ACC112 (cell line): ENCODE results near the gene LYSMD1.
A peak's percentile ranks its signal among the peaks of the same experiment; 100 is the strongest.

ENCODE experiments used
- H2AFZ ChIP-seq: fragments of 200-600 bp; sonication (generic); one replicate; pipeline ENCODE4 v1.6.0; 2017; ENCODE audit warnings: antibody characterized with exemption, low read length; ENCODE audit not compliant: unreplicated experiment
- H3K27ac ChIP-seq: fragments of 200-600 bp; sonication (generic); 2 replicates; pipeline ENCODE4 v1.5.1; 2014; ENCODE audit warnings: low read depth, mild to moderate bottlenecking, antibody characterized with exemption, low read length, moderate library complexity
- H3K27me3 ChIP-seq: fragments of 200-600 bp; sonication (generic); 2 replicates; pipeline ENCODE4 v1.6.1; 2014; ENCODE audit warnings: mild to moderate bottlenecking, antibody characterized with exemption, low read length, moderate library complexity, mixed read lengths; ENCODE audit not compliant: insufficient read depth
- H3K36me3 ChIP-seq: fragments of 200-600 bp; sonication (generic); 2 replicates; pipeline ENCODE4 v1.6.1; 2016; ENCODE audit warnings: mild to moderate bottlenecking, antibody characterized with exemption, low read length, moderate library complexity, mixed read lengths; ENCODE audit not compliant: insufficient read depth
- H3K4me1 ChIP-seq: fragments of 200-600 bp; sonication (generic); one replicate; pipeline ENCODE4 v1.6.1; 2016; ENCODE audit warnings: low read length, mixed read lengths; ENCODE audit not compliant: insufficient read depth, unreplicated experiment, control insufficient read depth
- H3K4me3 ChIP-seq: fragments of 200-600 bp; sonication (generic); 2 replicates; pipeline ENCODE4 v1.5.1; 2014; ENCODE audit warnings: mild to moderate bottlenecking, low read depth, low read length
- H3K79me2 ChIP-seq: fragments of 200-600 bp; sonication (generic); one replicate; pipeline ENCODE4 v1.6.0; 2016; ENCODE audit warnings: low read length; ENCODE audit not compliant: control insufficient read depth, unreplicated experiment, insufficient read depth

LYSMD1 gene

GRCh38 chr1:151137789-151138188 lies 27.9 kb downstream of the LYSMD1 start:
- Histone ChIP-seq H2AFZ (no peak overlapping the region), H3K27me3 (0 out of 2 replicates have a peak, but pooled peaks cover under 1% of the 10 kb centered on the region), H3K27ac (no peak overlapping the region), H3K4me3 (no peak overlapping the region), H3K79me2 (no peaks in the 10 kb centered on the region), H3K36me3 (no peaks in the 10 kb centered on the region), H3K4me1 (no peaks in the 10 kb centered on the region)

- peaks cover 6% of the 10 kb centered on the region for H3K4me1 ChIP-seq
- H3K4me3 ChIP-seq: no peak overlapping the region
- no peaks in the 10 kb centered on the region for H3K79me2 ChIP-seq
- peaks cover 21% of the 10 kb centered on the region for H3K27me3 ChIP-seq
- H3K27ac ChIP-seq: no peak overlapping the region
- no peaks in the 10 kb centered on the region for H3K36me3 ChIP-seq
- H2AFZ ChIP-seq: no peak overlapping the region
Observed at GRCh38 chr1:151135433-151136385, 30.0 kb downstream of the LYSMD1 start.

DNA sequence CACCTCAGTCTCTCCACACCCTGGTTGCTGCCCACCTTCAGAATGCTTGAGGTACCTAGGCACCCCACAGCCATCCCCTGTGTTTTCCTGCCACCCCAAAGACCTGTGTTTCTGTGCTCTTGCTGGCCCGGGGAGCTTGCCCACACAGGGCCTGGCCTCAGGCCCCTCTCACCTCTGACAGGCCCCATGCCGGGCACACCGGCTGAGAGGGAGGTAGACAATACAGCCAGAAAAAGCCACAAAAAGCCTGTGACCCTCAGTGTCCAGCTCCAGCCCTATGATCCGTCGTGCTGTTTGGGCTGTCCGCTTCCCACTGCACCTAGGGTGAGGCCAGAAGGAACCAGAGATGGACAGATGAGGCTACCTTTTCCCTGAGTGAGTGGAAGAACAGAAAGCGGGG lies 30.7 kb downstream of the LYSMD1 start:
- peaks cover 25% of the 10 kb centered on the region for H3K27me3 ChIP-seq

GRCh38 chr1:151134396-151134795 lies 31.3 kb downstream of the LYSMD1 start:
- Histone ChIP-seq H3K4me1 (peaks cover 6% of the 10 kb centered on the region), H3K36me3 (no peaks in the 10 kb centered on the region), H2AFZ (no peak overlapping the region), H3K27me3 (peaks cover 25% of the 10 kb centered on the region), H3K27ac (no peak overlapping the region), H3K79me2 (no peaks in the 10 kb centered on the region), H3K4me3 (no peak overlapping the region)

More for the DNA sequence above, 30.7 kb downstream of the LYSMD1 start:
- Histone ChIP-seq H3K79me2 (no peaks in the 10 kb centered on the region), H2AFZ (no peak overlapping the region), H3K36me3 (no peaks in the 10 kb centered on the region), H3K27ac (no peak overlapping the region), H3K4me1 (peaks cover 6% of the 10 kb centered on the region), H3K4me3 (no peak overlapping the region)

- peaks cover 6% of the 10 kb centered on the region for H3K4me1 ChIP-seq
- H3K4me3 ChIP-seq: no peak overlapping the region
- H3K79me2 ChIP-seq: no peaks in the 10 kb centered on the region
- H2AFZ ChIP-seq: no peak overlapping the region
- H3K27me3 ChIP-seq: peaks cover 25% of the 10 kb centered on the region
- no peaks in the 10 kb centered on the region for H3K36me3 ChIP-seq
- H3K27ac ChIP-seq: no peak overlapping the region
Observed at GRCh38 chr1:151133018-151133806, 32.5 kb downstream of the LYSMD1 start.

- Histone ChIP-seq H3K36me3 (no peaks in the 10 kb centered on the region), H3K79me2 (no peaks in the 10 kb centered on the region), H3K27me3 (peaks cover 25% of the 10 kb centered on the region), H3K27ac (no peak overlapping the region), H3K4me1 (peaks cover 6% of the 10 kb centered on the region), H3K4me3 (no peak overlapping the region), H2AFZ (peak overlapping the region; percentile 52)
Observed at GRCh38 chr1:151132335-151133017, 33.2 kb downstream of the LYSMD1 start.

GRCh38 chr1:151131701-151132334 lies 33.9 kb downstream of the LYSMD1 start:
- Histone ChIP-seq H3K36me3 (no peaks in the 10 kb centered on the region), H3K27me3 (peaks cover 25% of the 10 kb centered on the region), H3K4me1 (peaks cover 6% of the 10 kb centered on the region), H3K4me3 (peak overlapping the region; percentile 60), H3K79me2 (no peaks in the 10 kb centered on the region), H3K27ac (no peak overlapping the region), H2AFZ (peak overlapping the region; percentile 61)

DNA sequence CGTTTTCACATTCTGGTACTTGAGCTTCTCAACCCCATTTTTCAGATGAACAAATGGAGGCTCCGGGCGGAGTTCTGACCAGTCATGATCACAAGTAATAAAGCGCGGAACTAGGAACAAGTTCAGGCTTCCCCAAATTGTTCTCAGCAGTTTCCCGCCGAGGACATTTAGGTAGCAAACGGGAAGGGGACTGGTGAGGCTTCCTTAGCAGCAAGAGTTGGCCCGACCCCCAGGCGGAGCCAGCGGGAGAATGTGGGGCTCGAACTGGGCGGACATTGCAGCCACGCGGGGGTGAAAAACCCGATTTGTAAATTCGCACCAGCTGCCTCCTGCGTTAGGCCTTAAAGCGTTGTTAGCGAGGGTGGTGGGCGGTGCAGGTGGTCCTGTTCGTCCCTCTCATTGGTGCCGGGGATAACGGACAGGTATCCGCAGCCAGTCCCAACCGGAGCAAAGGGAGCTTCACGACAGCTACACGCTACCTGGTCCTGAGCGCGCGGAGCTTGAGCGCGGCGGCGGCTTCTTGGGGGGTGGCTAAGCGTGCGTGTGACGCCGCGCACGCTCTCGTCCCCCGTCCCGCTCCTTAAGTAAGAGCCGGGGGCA lies 34.6 kb downstream of the LYSMD1 start:
- Histone ChIP-seq H2AFZ (peak overlapping the region; percentile 61), H3K4me3 (peak overlapping the region; percentile 60), H3K36me3 (no peaks in the 10 kb centered on the region)

GRCh38 chr1:151128800-151129199 lies 36.9 kb downstream of the LYSMD1 start:
- H3K79me2 ChIP-seq: no peaks in the 10 kb centered on the region
- H3K27ac ChIP-seq: no peak overlapping the region
- H2AFZ ChIP-seq: no peak overlapping the region
- peaks cover 25% of the 10 kb centered on the region for H3K27me3 ChIP-seq
- H3K4me3 ChIP-seq: no peak overlapping the region
- H3K36me3 ChIP-seq: no peaks in the 10 kb centered on the region
- peaks cover 6% of the 10 kb centered on the region for H3K4me1 ChIP-seq

More for the DNA sequence above, 34.6 kb downstream of the LYSMD1 start:
- Histone ChIP-seq H3K4me1 (peaks cover 6% of the 10 kb centered on the region), H3K27me3 (peaks cover 25% of the 10 kb centered on the region), H3K79me2 (no peaks in the 10 kb centered on the region), H3K27ac (no peak overlapping the region)
